Ovary (tissue), 9 donors: ENCODE data around the gene SURF4. TPM values are rescaled to one million over a fixed set of nuclear protein-coding genes. Genes with fewer than 3 reads are reported as not detected.
"Not testable (repeated sequence)": the region's sequence is repeated elsewhere in the genome, so short reads cannot be mapped to it uniquely, and the experiment has no call there.

Experiments
- DNase-seq, 5 donors: peaks; one replicate each; pipeline ENCODE4 v3.0.0-alpha.2; 2019 to 2020
- H3K27ac ChIP-seq, 2 donors: fragments of 200-600 bp; one replicate each; pipeline versions ENCODE4 v1.5.1 to v1.8.0; 2019 to 2022
- H3K27me3 ChIP-seq: fragments of 200-600 bp; one replicate; pipeline ENCODE4 v1.8.0; 2022
- H3K36me3 ChIP-seq: fragments of 200-600 bp; sonication (generic); one replicate; pipeline ENCODE4 v1.5.1; 2019
- H3K4me1 ChIP-seq: one replicate; pipeline ENCODE4 v1.8.1; 2013; ENCODE audit warnings: mild to moderate bottlenecking, moderate library complexity; ENCODE audit not compliant: insufficient read depth
- H3K4me3 ChIP-seq: fragments of 200-600 bp; sonication (generic); one replicate; pipeline ENCODE4 v1.5.1; 2017
- H3K9me3 ChIP-seq, 2 donors: fragments of 200-600 bp in 1 of 2; sonication (generic) in 1 of 2; one replicate each; pipeline versions ENCODE4 v1.5.1 to v1.8.1; 2013 to 2019; ENCODE audit warnings: mild to moderate bottlenecking in 1 of 2, moderate library complexity in 1 of 2
- CTCF ChIP-seq, 3 donors: fragments of 450-650 bp in 2 of 3; fragments of 200-600 bp in 1 of 3; IDR thresholded peaks; one replicate each; pipeline versions ENCODE4 v1.5.1 to v1.8.0; 2016 to 2022; ENCODE audit warnings: antibody characterized with exemption in 3 of 3, mild to moderate bottlenecking in 1 of 3
- EP300 ChIP-seq: sonication (generic); formaldehyde crosslinking; IDR thresholded peaks from one replicate; pipeline ENCODE4 v1.6.1; 2017; ENCODE audit warnings: antibody characterized with exemption
- POLR2A ChIP-seq: fragments of 450-650 bp; IDR thresholded peaks from one replicate; pipeline ENCODE4 v1.6.1; 2017; ENCODE audit warnings: antibody characterized with exemption, mild to moderate bottlenecking, moderate library complexity
- WGBS, 3 donors: extraction: QIAGEN DNeasy Blood & Tissue Kit in 1 of 3; methylation state at CpG; one replicate each; pipeline versions ENCODE4 v1.1.5 to v1.1.7; 2013 to 2017; 5-methylcytosine and 5-hydroxymethylcytosine counted together
- intact Hi-C, 4 donors: fragments of 100-400 bp; cut with DNase I; formaldehyde crosslinking; loops; one replicate each; pipeline versions ENCODE4 v1.11.0 to v1.15.1; 2022 to 2023
- polyA plus RNA-seq, 2 donors: library from polyadenylated mRNA; stranded (reverse); fragments of 200-250 nt in 1 of 2; fragments of 350-450 nt in 1 of 2; fragmentation: Illumina TruSeq in 1 of 2; extraction: RNeasy Lipid Tissue Mini Kit (QIAGEN cat#74804) in 1 of 2; gene quantifications; one replicate each; pipeline ENCODE4 v1.2.3, GENCODE V29; 2013 to 2014
- total RNA-seq, 7 donors: library from RNA; depleted of rRNA in 2 of 7; stranded (reverse); fragments of >200 nt in 2 of 7; fragmentation: NEBNext Ultra II Directional in 3 of 7; extraction: Animal tissue kit (Norgen Biotek cat#: 25700) in 3 of 7; gene quantifications; one replicate each; pipeline versions ENCODE4 v1.1.0 to v1.2.4, GENCODE V29; 2016 to 2023
- donor health status: DM: no; HTN: no; CAD: no; lungs with moderate emphysema.
- donor health status: DM: no; HTN: no; CAD: no.
- donor health status: Bipolar disorder and iron deficiency.
- donor health status: DM: yes; HTN: yes; CAD: no.
- donor health status: DM: no; HTN: no; CAD: no.
- donor health status: DM: yes; HTN: yes; CAD: no.

The SURF4 gene
- total and polyA plus RNA-seq, 9 donors = 58.7 to 165 (median 107) TPM

- H3K4me3 ChIP-seq = no peak overlapping the region
- H3K27me3 ChIP-seq = no peaks in the 10 kb centered on the region
- no peaks in the 10 kb centered on the region for H3K9me3 ChIP-seq
- H3K4me1 ChIP-seq = no peaks in the 10 kb centered on the region
- H3K36me3 ChIP-seq = no peaks in the 10 kb centered on the region
- intact Hi-C loops = no loop called here
- no peak overlapping the region for H3K27ac ChIP-seq
- no peak for DNase-seq
- WGBS, 3 donors = 8 to 21% (median 11%) methylated on average over 8 of the region's 8 CpGs
- no peak for TF ChIP-seq EP300
- no peak for TF ChIP-seq CTCF (IDR thresholded peaks at IDR 0.05)
Observed at GRCh38 chr9:133394687-133395271, 18.9 kb upstream of the SURF4 start.

- DNase-seq = no peak
- H3K4me3 ChIP-seq = no peak overlapping the region
- H3K27ac ChIP-seq = no peak overlapping the region
- H3K4me1 ChIP-seq = no peaks in the 10 kb centered on the region
- H3K9me3 ChIP-seq = no peaks in the 10 kb centered on the region
- 83 to 89% (median 84%) methylated on average over 3 of the region's 3 CpGs for WGBS, 3 donors
- intact Hi-C loops = no loop called here
- no peaks in the 10 kb centered on the region for H3K27me3 ChIP-seq
- H3K36me3 ChIP-seq = no peaks in the 10 kb centered on the region
- TF ChIP-seq CTCF (IDR thresholded peaks at IDR 0.05) = no peak
- TF ChIP-seq EP300 = no peak
- TF ChIP-seq POLR2A = no peak
Observed at GRCh38 chr9:133393399-133393798, 17.5 kb upstream of the SURF4 start.

DNA sequence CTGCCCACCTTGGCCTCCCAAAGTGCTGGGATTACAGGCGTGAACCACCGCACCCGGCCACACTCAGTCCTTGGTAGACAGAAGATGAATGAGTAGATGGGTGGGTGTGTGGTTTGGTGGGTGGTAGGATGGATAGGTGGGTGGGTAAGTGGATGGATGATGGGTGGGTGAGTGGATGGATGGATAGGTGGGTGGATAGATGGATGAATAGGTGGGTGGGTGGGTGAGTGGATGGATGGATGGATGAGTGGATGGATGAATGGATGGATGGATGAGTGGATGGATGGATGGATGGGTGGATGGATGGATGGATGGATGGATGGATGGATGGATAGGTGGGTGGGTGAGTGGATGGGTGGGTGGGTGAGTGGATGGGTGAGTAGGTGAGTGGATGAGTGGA lies 16.4 kb upstream of the SURF4 start:
- WGBS, 3 donors = 92 to 94% (median 92%) methylated on average over 3 of the region's 3 CpGs
- DNase-seq, intact Hi-C loops: not testable (repeated sequence)

GRCh38 chr9:133391449-133391848 lies 15.6 kb upstream of the SURF4 start:
- WGBS, 3 donors = 43 to 59% (median 45%) methylated on average over 3 of the region's 4 CpGs
- H3K27me3 ChIP-seq, H3K4me3 ChIP-seq, H3K9me3 ChIP-seq, DNase-seq, H3K4me1 ChIP-seq, intact Hi-C loops, H3K36me3 ChIP-seq, H3K27ac ChIP-seq: not testable (repeated sequence)

More for the DNA sequence above, 16.4 kb upstream of the SURF4 start:
- not testable (repeated sequence) for H3K4me1 ChIP-seq, H3K27me3 ChIP-seq, H3K9me3 ChIP-seq, H3K27ac ChIP-seq, H3K4me3 ChIP-seq, H3K36me3 ChIP-seq

DNA sequence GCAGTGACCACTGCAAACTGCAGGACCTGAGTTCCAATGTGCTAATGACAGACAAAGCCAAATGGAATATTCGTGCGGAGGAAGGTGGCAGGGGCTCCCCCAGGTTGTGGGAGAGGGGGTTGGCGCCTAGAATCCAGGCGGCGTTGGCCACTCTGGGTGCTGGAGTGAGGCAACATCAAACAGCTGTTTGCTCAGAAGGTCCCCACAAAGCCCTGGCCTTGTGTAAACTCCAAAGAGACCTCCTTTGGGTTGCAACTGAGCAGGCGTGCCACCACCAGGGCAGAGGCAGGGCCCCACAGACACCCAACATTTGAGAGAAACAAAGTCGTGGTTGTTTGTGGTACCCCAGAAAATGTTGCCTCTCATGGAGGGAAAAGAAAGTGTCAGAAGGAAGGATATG lies 14.9 kb upstream of the SURF4 start:
- intact Hi-C loops = no loop called here
- Histone ChIP-seq H3K27me3 (no peaks in the 10 kb centered on the region), H3K4me3 (no peak overlapping the region), H3K27ac (no peak overlapping the region), H3K9me3 (no peaks in the 10 kb centered on the region), H3K4me1 (no peaks in the 10 kb centered on the region), H3K36me3 (no peaks in the 10 kb centered on the region)
- TF ChIP-seq POLR2A = no peak
- no peak for TF ChIP-seq EP300
- TF ChIP-seq CTCF (IDR thresholded peaks at IDR 0.05) = no peak
- 73 to 87% (median 75%) methylated on average over 7 of the region's 7 CpGs for WGBS, 3 donors
- no peak for DNase-seq
